Upper lobe of right lung (tissue), 1 donor: ENCODE measurements around the gene VASN. TPM values are rescaled to one million over a fixed set of nuclear protein-coding genes. Genes with fewer than 3 reads are reported as not detected.

ENCODE experiments used
- ATAC-seq: fragments of 200-7000 bp; cut with Tn5 transposase; one replicate; pipeline ENCODE4 v1.9.1; 2020; ENCODE audit warnings: mild to moderate bottlenecking, moderate library complexity
- DNase-seq: peaks from one replicate; pipeline ENCODE4 v3.0.0-alpha.2; 2020
- H3K27ac ChIP-seq: fragments of 200-600 bp; one replicate; pipeline ENCODE4 v1.8.0; 2022
- H3K27me3 ChIP-seq: fragments of 200-600 bp; one replicate; pipeline ENCODE4 v1.8.0; 2022; ENCODE audit warnings: mild to moderate bottlenecking
- H3K36me3 ChIP-seq: fragments of 200-600 bp; one replicate; pipeline ENCODE4 v1.8.0; 2022
- H3K4me1 ChIP-seq: fragments of 200-600 bp; one replicate; pipeline ENCODE4 v1.8.0; 2022
- H3K4me3 ChIP-seq: fragments of 200-600 bp; one replicate; pipeline ENCODE4 v1.8.0; 2022; ENCODE audit warnings: mild to moderate bottlenecking
- H3K9me3 ChIP-seq: fragments of 200-600 bp; one replicate; pipeline ENCODE4 v1.8.0; 2022
- CTCF ChIP-seq: fragments of 200-600 bp; IDR thresholded peaks from one replicate; pipeline ENCODE4 v1.8.0; 2022; ENCODE audit warnings: antibody characterized with exemption
- intact Hi-C: fragments of 100-400 bp; cut with DNase I; formaldehyde crosslinking; loops from one replicate; pipeline ENCODE4 v1.11.0; 2022
- total RNA-seq: library from RNA; stranded (reverse); fragmentation: NEBNext Ultra II Directional; extraction: Animal tissue kit (Norgen Biotek cat#: 25700); gene quantifications from one replicate; pipeline ENCODE4 v1.2.1, GENCODE V29; 2021
- donor health status: DM: no; HTN: yes; CAD: no; lungs with severe emphysema.

The VASN gene
- total RNA-seq, 1 donor from 2014 or later = 20.3 TPM

GRCh38 chr16:4402439-4403132 lies 30.9 kb downstream of the VASN start:
- peak; percentile 92 for TF ChIP-seq CTCF
- Histone ChIP-seq H3K4me1 (peaks cover 4% of the 10 kb centered on the region), H3K36me3 (peaks cover 40% of the 10 kb centered on the region), H3K27ac (no peak overlapping the region), H3K4me3 (no peak overlapping the region), H3K9me3 (no peaks in the 10 kb centered on the region), H3K27me3 (no peaks in the 10 kb centered on the region)
- DNase-seq (peak; percentile 92), ATAC-seq (peak; percentile 95)
- intact Hi-C loops = loop anchor here (5.0 kb wide), 1 partner anchor 45 kb away; no protein-coding TSS in a partner anchor

- no peak overlapping the region for H3K27ac ChIP-seq
- H3K27me3 ChIP-seq = no peaks in the 10 kb centered on the region
- H3K4me3 ChIP-seq = no peak overlapping the region
- intact Hi-C loops = loop anchor here (5.0 kb wide), 1 partner anchor 46 kb away; no protein-coding TSS in a partner anchor
- peaks cover 47% of the 10 kb centered on the region for H3K36me3 ChIP-seq
- H3K4me1 ChIP-seq = peaks cover 6% of the 10 kb centered on the region
- DNase-seq = no peak
- no peak for ATAC-seq
- H3K9me3 ChIP-seq = no peaks in the 10 kb centered on the region
- TF ChIP-seq CTCF = no peak
These were observed 31.7 kb downstream of the VASN start for GRCh38 chr16:4403133-4403949.

GRCh38 chr16:4404247-4404966 lies 32.8 kb downstream of the VASN start:
- Histone ChIP-seq H3K27me3 (no peaks in the 10 kb centered on the region), H3K4me3 (no peak overlapping the region), H3K36me3 (peaks cover 51% of the 10 kb centered on the region), H3K9me3 (no peaks in the 10 kb centered on the region), H3K27ac (no peak overlapping the region), H3K4me1 (peaks cover 12% of the 10 kb centered on the region)
- peak; percentile 38 for TF ChIP-seq CTCF
- peak; percentile 69 for DNase-seq
- peak; percentile 17 for ATAC-seq
- intact Hi-C loops = loop anchor here (5.0 kb wide), 1 partner anchor 47 kb away; no protein-coding TSS in a partner anchor

GRCh38 chr16:4404967-4405696 lies 33.5 kb downstream of the VASN start:
- Histone ChIP-seq H3K4me1 (peaks cover 14% of the 10 kb centered on the region), H3K27me3 (no peaks in the 10 kb centered on the region), H3K4me3 (no peak overlapping the region), H3K27ac (no peak overlapping the region), H3K36me3 (peaks cover 51% of the 10 kb centered on the region), H3K9me3 (no peaks in the 10 kb centered on the region)
- ATAC-seq = no peak
- no peak for TF ChIP-seq CTCF
- no peak for DNase-seq
- intact Hi-C loops = loop anchor here (5.0 kb wide), 1 partner anchor 48 kb away; no protein-coding TSS in a partner anchor
